Activated CD8-positive, alpha-beta memory T cell treated with anti-CD3 and anti-CD28 coated beads for 36 hours (primary cell): ENCODE data around the gene SHISA7. TPM values are rescaled to one million over a fixed set of nuclear protein-coding genes. Genes with fewer than 3 reads are reported as not detected.
"Not testable (repeated sequence)": the region's sequence is repeated elsewhere in the genome, so short reads cannot be mapped to it uniquely, and the experiment has no call there.

Experiments used
- CTCF ChIA-PET: fragments of 350-600 bp; sonication (Branson Sonifier 250); formaldehyde crosslinking; loops from one replicate; lab custom pipeline; 2021; ENCODE audit warnings: antibody characterized with exemption; lab: Charles Lee
- POLR2A ChIA-PET: fragments of 350-600 bp; sonication (Branson Sonifier 250); formaldehyde crosslinking; loops from one replicate; lab custom pipeline; 2021; ENCODE audit warnings: antibody characterized with exemption; lab: Charles Lee
- total RNA-seq, 2 experiments: library from RNA; stranded (reverse); gene quantifications; one replicate each; pipeline ENCODE4 v1.2.3, GENCODE V29; 2021

SHISA7 gene
- total RNA-seq, 2 experiments from 2014 or later: not detected

- POLR2A ChIA-PET: no interaction called here
- CTCF ChIA-PET: interaction anchor here (1.6 kb wide), 1 partner anchor 13 kb away, joined by 3 read pairs; no protein-coding TSS in a partner anchor
Observed at GRCh38 chr19:55440411-55441105, 2.5 kb downstream of the SHISA7 start.

- POLR2A ChIA-PET: no interaction called here
- CTCF ChIA-PET: no interaction called here
Observed at GRCh38 chr19:55439052-55439451, 4.0 kb downstream of the SHISA7 start.

GRCh38 chr19:55437410-55437809 lies 5.7 kb downstream of the SHISA7 start:
- POLR2A ChIA-PET: no interaction called here
- CTCF ChIA-PET: interaction anchor here (1.0 to 1.7 kb wide), 3 partner anchors 30 to 68 kb away, joined by 3 to 6 read pairs (median 5); no protein-coding TSS in a partner anchor

- ChIA-PET CTCF (interaction anchor here (1.0 to 1.7 kb wide), 3 partner anchors 31 to 68 kb away, joined by 3 to 6 read pairs (median 5); no protein-coding TSS in a partner anchor), POLR2A (no interaction called here)
Observed at GRCh38 chr19:55436847-55437246, 6.3 kb downstream of the SHISA7 start.

GRCh38 chr19:55435020-55435419 lies 8.1 kb downstream of the SHISA7 start:
- ChIA-PET POLR2A (no interaction called here), CTCF (interaction anchor here (0.7 kb wide), 1 partner anchor 266 kb away, joined by 3 read pairs; no protein-coding TSS in a partner anchor)

GRCh38 chr19:55434356-55434919 lies 8.7 kb downstream of the SHISA7 start:
- ChIA-PET CTCF (no interaction called here), POLR2A (no interaction called here)

GRCh38 chr19:55433292-55433691 lies 9.8 kb downstream of the SHISA7 start:
- ChIA-PET CTCF (no interaction called here), POLR2A (no interaction called here)

GRCh38 chr19:55432241-55432959 lies 10.7 kb downstream of the SHISA7 start:
- POLR2A ChIA-PET: no interaction called here
- CTCF ChIA-PET: no interaction called here

GRCh38 chr19:55431183-55431582 lies 11.9 kb downstream of the SHISA7 start:
- CTCF ChIA-PET: interaction anchor here (0.6 kb wide), 1 partner anchor 76 kb away, joined by 5 read pairs; no protein-coding TSS in a partner anchor
- POLR2A ChIA-PET: no interaction called here

GRCh38 chr19:55426042-55426441 lies 17.1 kb downstream of the SHISA7 start:
- POLR2A ChIA-PET: no interaction called here
- CTCF ChIA-PET: no interaction called here

- POLR2A ChIA-PET: no interaction called here
- CTCF ChIA-PET: no interaction called here
Observed at GRCh38 chr19:55424518-55424917, 18.6 kb downstream of the SHISA7 start.

- POLR2A ChIA-PET: interaction anchor here (0.7 kb wide), 1 partner anchor 16 kb away, joined by 6 read pairs; no protein-coding TSS in a partner anchor
- CTCF ChIA-PET: no interaction called here
Observed at GRCh38 chr19:55423225-55424005, 19.7 kb downstream of the SHISA7 start.

- POLR2A ChIA-PET: not testable (repeated sequence)
- CTCF ChIA-PET: interaction anchor here (0.6 to 3.8 kb wide), 2 partner anchors 119 to 160 kb away, joined by 3 to 16 read pairs; no protein-coding TSS in a partner anchor
Observed at GRCh38 chr19:55421281-55421680, 21.8 kb downstream of the SHISA7 start.

- ChIA-PET CTCF (interaction anchor here (0.6 to 3.8 kb wide), 4 partner anchors 9 to 278 kb away, joined by 3 to 16 read pairs (median 4); no protein-coding TSS in a partner anchor), POLR2A (no interaction called here)
Observed at GRCh38 chr19:55419624-55420236, 23.4 kb downstream of the SHISA7 start.

- CTCF ChIA-PET: interaction anchor here (0.6 to 3.8 kb wide), 6 partner anchors 10 to 278 kb away, joined by 3 to 16 read pairs (median 4); no protein-coding TSS in a partner anchor
Observed at GRCh38 chr19:55419103-55419502, 24.0 kb downstream of the SHISA7 start.

GRCh38 chr19:55418185-55418584 lies 24.9 kb downstream of the SHISA7 start:
- CTCF ChIA-PET: interaction anchor here (0.7 to 3.8 kb wide), 11 partner anchors 13 to 277 kb away, joined by 3 to 16 read pairs (median 4); partner anchors contain the start of gene KMT5C
- POLR2A ChIA-PET: interaction anchor here (1.0 kb wide), 2 partner anchors 10 to 33 kb away, joined by 4 read pairs; no protein-coding TSS in a partner anchor

More at GRCh38 chr19:55419103-55419502, 24.0 kb downstream of the SHISA7 start:
- POLR2A ChIA-PET: interaction anchor here (1.0 kb wide), 1 partner anchor 11 kb away, joined by 4 read pairs; no protein-coding TSS in a partner anchor

GRCh38 chr19:55410168-55410567 lies 32.9 kb downstream of the SHISA7 start:
- CTCF ChIA-PET: no interaction called here
- POLR2A ChIA-PET: no interaction called here

GRCh38 chr19:55409179-55409578 lies 33.9 kb downstream of the SHISA7 start:
- ChIA-PET POLR2A (interaction anchor here (1.0 to 1.2 kb wide), 2 partner anchors 25 to 108 kb away, joined by 3 to 4 read pairs; partner anchors contain the start of gene TMEM238), CTCF (interaction anchor here (1.0 to 1.4 kb wide), 3 partner anchors 25 to 107 kb away, joined by 3 to 6 read pairs (median 4); partner anchors contain the start of gene TMEM238)
